Activated naive CD8-positive, alpha-beta T cell (primary cell): Measurements from ENCODE around the gene HBA2.
"Not testable (repeated sequence)": the region's sequence is repeated elsewhere in the genome, so short reads cannot be mapped to it uniquely, and the experiment has no call there.

Source experiments
- H3K27ac Mint-ChIP-seq: one replicate; pipeline ENCODE4 v1.8.0; 2021; ENCODE audit warnings: mixed read lengths
- H3K27me3 Mint-ChIP-seq: one replicate; pipeline ENCODE4 v1.8.0; 2021; ENCODE audit warnings: mixed read lengths
- H3K36me3 Mint-ChIP-seq: one replicate; pipeline ENCODE4 v1.8.0; 2021; ENCODE audit warnings: mixed read lengths
- H3K4me1 Mint-ChIP-seq: one replicate; pipeline ENCODE4 v1.8.0; 2021; ENCODE audit warnings: low read depth, mixed read lengths
- H3K4me3 Mint-ChIP-seq: one replicate; pipeline ENCODE4 v1.8.0; 2021; ENCODE audit warnings: mild to moderate bottlenecking, mixed read lengths
- H3K9me3 Mint-ChIP-seq: one replicate; pipeline ENCODE4 v1.8.0; 2021; ENCODE audit warnings: low read depth, mixed read lengths

HBA2 gene

GRCh38 chr16:189604-190186 is 17.0 kb downstream of the HBA2 start:
- no peaks in the 10 kb centered on the region for H3K9me3 Mint-ChIP-seq
- H3K4me3 Mint-ChIP-seq: no peak overlapping the region
- no peak overlapping the region for H3K27ac Mint-ChIP-seq
- peaks cover 12% of the 10 kb centered on the region for H3K4me1 Mint-ChIP-seq
- no peaks in the 10 kb centered on the region for H3K27me3 Mint-ChIP-seq
- H3K36me3 Mint-ChIP-seq: no peaks in the 10 kb centered on the region

DNA sequence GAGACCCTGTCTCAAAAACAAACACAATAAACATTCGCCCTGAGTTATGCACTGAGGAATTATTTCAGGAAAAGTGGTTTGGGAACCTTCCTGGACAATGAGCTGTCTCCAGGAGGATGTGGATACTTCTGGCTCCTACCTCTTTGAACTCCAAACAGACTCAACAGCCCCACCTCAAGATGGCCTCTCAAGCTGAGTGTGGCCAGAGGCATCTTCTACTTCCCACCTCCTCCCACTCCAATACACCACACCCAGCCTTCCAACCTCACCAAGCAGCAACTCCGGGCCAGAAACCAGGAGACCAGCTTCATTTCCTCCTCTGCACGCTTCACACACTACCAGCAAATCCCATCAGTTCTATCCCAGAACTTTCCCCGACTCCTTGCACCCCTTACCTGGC is 19.2 kb downstream of the HBA2 start:
- H3K4me3 Mint-ChIP-seq: no peak overlapping the region
- no peak overlapping the region for H3K27ac Mint-ChIP-seq
- H3K27me3 Mint-ChIP-seq: no peaks in the 10 kb centered on the region
- no peaks in the 10 kb centered on the region for H3K36me3 Mint-ChIP-seq
- no peaks in the 10 kb centered on the region for H3K9me3 Mint-ChIP-seq
- peaks cover 12% of the 10 kb centered on the region for H3K4me1 Mint-ChIP-seq

GRCh38 chr16:192686-193085 is 20.0 kb downstream of the HBA2 start:
- no peaks in the 10 kb centered on the region for H3K27me3 Mint-ChIP-seq
- H3K27ac Mint-ChIP-seq: no peak overlapping the region
- peaks cover 10% of the 10 kb centered on the region for H3K4me1 Mint-ChIP-seq
- H3K36me3 Mint-ChIP-seq: no peaks in the 10 kb centered on the region
- H3K4me3 Mint-ChIP-seq: no peak overlapping the region
- H3K9me3 Mint-ChIP-seq: no peaks in the 10 kb centered on the region

DNA sequence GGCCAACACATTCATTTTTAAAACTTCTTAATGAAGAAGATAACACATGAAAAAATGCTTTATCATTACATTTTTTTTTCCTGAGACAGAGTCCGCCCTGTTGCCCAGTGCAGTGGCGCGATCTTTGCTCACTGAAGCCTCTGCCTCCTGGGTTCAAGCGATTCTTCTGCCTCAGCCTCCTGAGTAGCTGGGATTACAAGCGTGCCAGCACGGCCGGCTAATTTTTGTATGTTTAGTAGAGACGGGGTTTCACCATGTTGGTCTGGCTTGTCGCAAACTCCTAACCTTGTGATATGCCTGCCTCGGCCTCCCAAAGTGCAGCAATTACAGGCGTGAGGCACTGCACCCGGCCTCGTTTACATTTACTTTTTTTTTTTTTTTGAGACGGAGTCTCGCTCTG is 20.8 kb downstream of the HBA2 start:
- no peaks in the 10 kb centered on the region for H3K36me3 Mint-ChIP-seq
- H3K27me3 Mint-ChIP-seq: no peaks in the 10 kb centered on the region
- peaks cover 10% of the 10 kb centered on the region for H3K4me1 Mint-ChIP-seq
- H3K27ac Mint-ChIP-seq: no peak overlapping the region
- no peaks in the 10 kb centered on the region for H3K9me3 Mint-ChIP-seq
- no peak overlapping the region for H3K4me3 Mint-ChIP-seq

- H3K36me3 Mint-ChIP-seq: no peaks in the 10 kb centered on the region
- no peaks in the 10 kb centered on the region for H3K27me3 Mint-ChIP-seq
- no peaks in the 10 kb centered on the region for H3K9me3 Mint-ChIP-seq
- no peak overlapping the region for H3K4me3 Mint-ChIP-seq
- no peak overlapping the region for H3K27ac Mint-ChIP-seq
- H3K4me1 Mint-ChIP-seq: peaks cover 2% of the 10 kb centered on the region
Measured at GRCh38 chr16:194516-194915, 21.8 kb downstream of the HBA2 start.

GRCh38 chr16:200388-200787 is 27.7 kb downstream of the HBA2 start:
- Mint-ChIP-seq H3K4me3 (no peak overlapping the region), H3K4me1 (no peaks in the 10 kb centered on the region), H3K9me3 (no peaks in the 10 kb centered on the region), H3K36me3 (no peaks in the 10 kb centered on the region), H3K27me3 (no peaks in the 10 kb centered on the region), H3K27ac (no peak overlapping the region)

DNA sequence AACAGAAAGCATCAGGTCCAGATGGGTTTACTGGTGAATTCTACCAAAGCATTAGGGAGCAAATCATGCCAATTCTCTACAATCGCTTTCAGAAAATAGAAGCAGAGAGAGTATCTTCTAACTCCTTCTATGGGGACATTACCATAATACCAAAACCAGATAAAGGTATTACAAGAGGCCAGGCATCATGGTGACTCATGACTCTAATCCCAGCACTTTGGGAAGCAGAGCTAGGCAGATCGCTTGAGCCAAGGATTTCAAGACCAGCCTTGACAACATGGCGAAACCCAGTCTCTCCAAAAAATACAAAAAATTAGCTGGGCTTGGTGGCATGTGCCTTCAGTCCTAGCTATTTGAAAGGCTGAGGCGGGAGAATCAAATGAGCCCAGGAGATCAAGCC is 30.6 kb downstream of the HBA2 start:
- no peak overlapping the region for H3K4me3 Mint-ChIP-seq
- peaks cover 2% of the 10 kb centered on the region for H3K4me1 Mint-ChIP-seq
- H3K27ac Mint-ChIP-seq: no peak overlapping the region
- no peaks in the 10 kb centered on the region for H3K27me3 Mint-ChIP-seq
- no peaks in the 10 kb centered on the region for H3K9me3 Mint-ChIP-seq
- peaks cover 2% of the 10 kb centered on the region for H3K36me3 Mint-ChIP-seq

GRCh38 chr16:204046-204445 is 31.4 kb downstream of the HBA2 start:
- not testable (repeated sequence) for H3K27ac Mint-ChIP-seq, H3K36me3 Mint-ChIP-seq

GRCh38 chr16:209359-209758 is 36.7 kb downstream of the HBA2 start:
- H3K9me3 Mint-ChIP-seq, H3K36me3 Mint-ChIP-seq, H3K27me3 Mint-ChIP-seq, H3K4me3 Mint-ChIP-seq, H3K27ac Mint-ChIP-seq: not testable (repeated sequence)
- H3K4me1 Mint-ChIP-seq: peaks cover 12% of the 10 kb centered on the region

More at GRCh38 chr16:204046-204445, 31.4 kb downstream of the HBA2 start:
- H3K9me3 Mint-ChIP-seq, H3K27me3 Mint-ChIP-seq, H3K4me3 Mint-ChIP-seq, H3K4me1 Mint-ChIP-seq: not testable (repeated sequence)

- not testable (repeated sequence) for H3K27me3 Mint-ChIP-seq, H3K4me3 Mint-ChIP-seq, H3K27ac Mint-ChIP-seq, H3K9me3 Mint-ChIP-seq, H3K36me3 Mint-ChIP-seq
- peaks cover 11% of the 10 kb centered on the region for H3K4me1 Mint-ChIP-seq
Measured at GRCh38 chr16:211631-212180, 39.0 kb downstream of the HBA2 start.

DNA sequence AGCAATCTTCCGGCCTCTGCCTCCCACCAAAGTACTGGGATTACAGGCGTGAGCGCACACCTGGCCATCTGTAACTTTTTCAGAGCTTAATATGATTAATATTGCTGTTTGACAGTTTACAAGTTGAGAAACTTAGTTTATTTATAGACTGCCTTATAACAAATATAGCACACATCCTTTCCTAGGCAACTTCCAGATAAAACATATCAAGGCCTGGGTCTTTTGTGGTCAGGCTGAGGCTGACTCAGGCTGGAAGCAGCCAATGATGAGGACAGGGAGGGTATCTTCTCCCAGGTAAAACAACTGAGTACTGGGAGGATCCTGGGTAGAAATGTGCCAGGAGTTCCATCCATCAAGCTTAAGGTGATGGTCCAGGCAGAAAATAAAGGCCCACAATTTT is 40.3 kb downstream of the HBA2 start:
- Mint-ChIP-seq H3K4me1 (peaks cover 11% of the 10 kb centered on the region), H3K9me3 (no peaks in the 10 kb centered on the region), H3K27me3 (no peaks in the 10 kb centered on the region), H3K27ac (no peak overlapping the region), H3K36me3 (peaks cover 2% of the 10 kb centered on the region), H3K4me3 (no peak overlapping the region)

GRCh38 chr16:220021-220420 is 47.3 kb downstream of the HBA2 start:
- peaks cover 18% of the 10 kb centered on the region for H3K4me1 Mint-ChIP-seq
- H3K36me3 Mint-ChIP-seq: no peaks in the 10 kb centered on the region
- no peaks in the 10 kb centered on the region for H3K27me3 Mint-ChIP-seq
- no peak overlapping the region for H3K4me3 Mint-ChIP-seq
- no peaks in the 10 kb centered on the region for H3K9me3 Mint-ChIP-seq
- H3K27ac Mint-ChIP-seq: no peak overlapping the region
